HepG2 (cell line): ENCODE measurements around the gene TCEA3. TPM values are rescaled to one million over a fixed set of nuclear protein-coding genes. Genes with fewer than 3 reads are reported as not detected.

Experiments
- ATAC-seq: fragments of 200-7000 bp; cut with Tn5 transposase; 3 replicates; pipeline ENCODE4 v1.9.1; 2020; ENCODE audit warnings: mild to moderate bottlenecking, moderate library complexity
- BruUV-seq: library from RNA; stranded (reverse); fragments of 400-500 nt; replicated peaks from 2 replicates; lab custom pipeline; 2021; lab: Mats Ljungman, UMichigan
- CTCF ChIA-PET: fragments of 300-600 bp; formaldehyde crosslinking; extraction: SDS; loops from one replicate; lab custom pipeline; 2021; ENCODE audit warnings: low total read pairs, inconsistent platforms, low intra/inter-chr PET ratio; lab: Yijun Ruan, JAX
- POLR2A ChIA-PET: fragments of 350-600 bp; sonication (Branson Sonifier 250); formaldehyde crosslinking; loops from one replicate; lab custom pipeline; 2020; ENCODE audit warnings: antibody characterized with exemption, inconsistent platforms; lab: Yijun Ruan, JAX
- DNase-seq: peaks from one replicate; pipeline ENCODE4 v3.0.0-alpha.2; 2015; ENCODE audit warnings: low spot score
- FAIRE-seq: peaks from 3 replicates; lab custom pipeline; 2011; peaks lifted over from hg19 to GRCh38; lab: Jason Lieb, UNC
- H2AFZ ChIP-seq: one replicate; pipeline ENCODE4 v1.6.1; 2011; ENCODE audit warnings: low read length, inconsistent platforms
- H3K27ac ChIP-seq: fragments of 300-600 bp; 3 replicates; pipeline ENCODE4 v1.8.0; 2011; ENCODE audit warnings: mixed run types, mild to moderate bottlenecking, mixed read lengths, low read length, inconsistent platforms; ENCODE audit not compliant: insufficient read depth; ENCODE audit errors: extremely low read length
- H3K27me3 ChIP-seq, 2 experiments: fragments of 200-600 bp in 1 of 2; 2 replicates in 1 of 2; 3 replicates in 1 of 2; pipeline versions ENCODE4 v1.6.0 to v1.8.0; 2011; ENCODE audit warnings: low read length in 2 of 2, mild to moderate bottlenecking in 2 of 2, moderate library complexity in 2 of 2, inconsistent platforms in 1 of 2; ENCODE audit not compliant: insufficient read depth in 2 of 2, control insufficient read depth in 1 of 2
- H3K36me3 ChIP-seq, 2 experiments: fragments of 200-600 bp in 1 of 2; replicated peaks in 1 of 2; 2 replicates in 1 of 2; 3 replicates in 1 of 2; pipeline versions ENCODE4 v1.5.1 to v1.8.0; 2011; ENCODE audit warnings: low read length in 2 of 2, inconsistent platforms in 1 of 2; ENCODE audit not compliant: insufficient read depth in 2 of 2, control insufficient read depth in 1 of 2
- H3K4me1 ChIP-seq: 2 replicates; pipeline ENCODE4 v1.5.1; 2012; ENCODE audit warnings: low read length, inconsistent platforms; ENCODE audit not compliant: insufficient read depth
- H3K4me2 ChIP-seq: 2 replicates; pipeline ENCODE4 v1.6.0; 2011; ENCODE audit warnings: low read depth, low read length, inconsistent platforms
- H3K4me3 ChIP-seq, 3 experiments: fragments of 200-600 bp in 1 of 3; sonication (generic), shearing (Covaris generic) in 1 of 3; replicated peaks in 1 of 3; 2 replicates each; pipeline ENCODE4 v1.5.1; 2011 to 2016; ENCODE audit warnings: low read length in 3 of 3, inconsistent platforms in 2 of 3, low read depth in 2 of 3, mild to moderate bottlenecking in 2 of 3, control low read depth in 1 of 3, mixed read lengths in 1 of 3; ENCODE audit not compliant: insufficient read depth in 1 of 3
- H3K79me2 ChIP-seq: one replicate; pipeline ENCODE4 v1.6.1; 2011; ENCODE audit warnings: low read length, inconsistent platforms; ENCODE audit not compliant: insufficient read depth
- H3K9ac ChIP-seq: 2 replicates; pipeline ENCODE4 v1.6.0; 2011; ENCODE audit warnings: mild to moderate bottlenecking, low read depth, low read length, inconsistent platforms; ENCODE audit not compliant: insufficient read depth
- H3K9me3 ChIP-seq: 2 replicates; pipeline ENCODE4 v1.5.1; 2012; ENCODE audit warnings: mild to moderate bottlenecking, low read length
- H4K20me1 ChIP-seq: 2 replicates; pipeline ENCODE4 v1.6.0; 2011; ENCODE audit warnings: inconsistent platforms, mild to moderate bottlenecking, low read length, moderate library complexity; ENCODE audit not compliant: insufficient read depth
- CENPX ChIP-seq: sonication (generic); formaldehyde crosslinking; IDR thresholded peaks from 2 replicates; pipeline ENCODE4 v1.9.0; 2021; ENCODE audit warnings: mild to moderate bottlenecking, missing genetic modification reagents, moderate library complexity
- KDM1A ChIP-seq: IDR thresholded peaks from 2 replicates; pipeline ENCODE4 v1.6.1; 2016; ENCODE audit warnings: missing compliant biosample characterization
- NR3C1 ChIP-seq: sonication (generic); formaldehyde crosslinking; IDR thresholded peaks from 2 replicates; pipeline ENCODE4 v1.4.0; 2020; ENCODE audit warnings: missing genetic modification reagents
- TBX2 ChIP-seq: sonication (generic); formaldehyde crosslinking; IDR thresholded peaks from 2 replicates; pipeline ENCODE4 v1.5.0; 2020; ENCODE audit warnings: missing genetic modification reagents, mild to moderate bottlenecking, borderline replicate concordance
- ZNF788 ChIP-seq: sonication (generic); formaldehyde crosslinking; IDR thresholded peaks from 2 replicates; pipeline ENCODE4 v1.5.0; 2020; ENCODE audit warnings: mild to moderate bottlenecking, missing genetic modification reagents, borderline replicate concordance
- ZNF879 ChIP-seq: sonication (generic); formaldehyde crosslinking; IDR thresholded peaks from 2 replicates; pipeline ENCODE4 v1.8.1; 2023; ENCODE audit warnings: missing genetic modification reagents
- WGBS: methylation state at CpG from one replicate; pipeline ENCODE4 v1.1.6; 2017; ENCODE audit warnings: low lambda C conversion rate; 5-methylcytosine and 5-hydroxymethylcytosine counted together
- in situ Hi-C: cut with HindIII; loops from 2 replicates; pipeline ENCODE4 v1.10.0; 2017; ENCODE audit warnings: low pct_unique_long_range_greater_than_20kb; ENCODE audit not compliant: extremely low pct_ligation_motif_present
- intact Hi-C: fragments of 100-400 bp; cut with micrococcal nuclease; formaldehyde crosslinking; loops from one replicate; pipeline ENCODE4 v1.10.0; 2022; ENCODE audit not compliant: unreplicated experiment
- polyA plus RNA-seq, 8 experiments: library from polyadenylated mRNA; depleted of rRNA in 3 of 8; stranded (reverse) in 7 of 8; unstranded in 1 of 8; fragments of >200 nt; fragmentation: Illumina TruSeq in 4 of 8; extraction: Trizol in 4 of 8; gene quantifications; 2 replicates each; pipeline versions ENCODE4 v1.2.1 to v1.2.3, GENCODE V29; 2011 to 2016; ENCODE audit warnings: low read depth in 4 of 8, missing spikeins in 1 of 8, mixed read lengths in 1 of 8; ENCODE audit not compliant: insufficient read depth in 1 of 8
- total RNA-seq, 5 experiments: library from RNA; depleted of rRNA; stranded (reverse); fragments of >200 nt; fragmentation: Illumina TruSeq; extraction: Trizol; gene quantifications; 2 replicates each; pipeline ENCODE4 v1.2.3, GENCODE V29; 2016; ENCODE audit warnings: low read depth in 1 of 5
- TF ChIP-seq, protein P1 (sequence below): sonication (generic); formaldehyde crosslinking; IDR thresholded peaks from 2 replicates; pipeline ENCODE4 v1.4.0; 2020; ENCODE audit warnings: missing genetic modification reagents
- TF ChIP-seq, protein P2 (sequence below): sonication (generic); formaldehyde crosslinking; IDR thresholded peaks from 2 replicates; pipeline ENCODE4 v1.4.0; 2020; ENCODE audit warnings: missing genetic modification reagents, mild to moderate bottlenecking, borderline replicate concordance

Gene TCEA3
- total and polyA plus RNA-seq, 2 of the 13 experiments (the other 11 are each of a cell fraction or from before 2014, with no cell fraction given) = 55.5 to 84.6 TPM

DNA sequence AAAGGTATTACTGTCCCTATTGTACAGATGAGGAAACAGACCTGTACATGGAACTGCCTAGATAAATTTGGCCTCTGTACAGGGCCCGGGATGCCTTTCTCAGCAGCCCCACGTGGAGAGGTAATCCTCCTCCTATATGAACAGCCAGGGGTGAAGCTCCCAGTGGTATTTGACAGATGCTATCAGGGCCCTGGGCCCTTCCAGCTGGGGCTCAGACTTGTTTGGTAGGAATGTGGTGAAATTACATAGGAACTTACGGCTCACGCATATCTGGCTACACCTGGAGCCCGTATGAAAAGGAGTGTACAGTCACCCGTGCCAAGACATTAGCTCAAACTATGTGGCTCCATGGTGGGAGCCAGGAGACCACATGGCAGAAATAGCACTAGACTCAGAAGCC, 24.8 kb upstream of the TCEA3 start:
- Histone ChIP-seq H4K20me1 (no peaks in the 10 kb centered on the region), H3K4me1 (peaks cover 17% of the 10 kb centered on the region), H3K4me3 (no peak overlapping the region), H2AFZ (no peak overlapping the region), H3K9ac (no peak overlapping the region)
- intact Hi-C loops (no loop called here), in situ Hi-C loops (no loop called here)
- CTCF ChIA-PET = no interaction called here
- POLR2A ChIA-PET = interaction anchor here (1.4 kb wide), 1 partner anchor 24 kb away, joined by 3 read pairs; the partner anchor contains the start of gene TCEA3
- no peak for DNase-seq
- TF ChIP-seq TBX2 (CRISPR knock-in tag) (no peak), KDM1A (CRISPR knock-in tag) (no peak), CENPX (CRISPR knock-in tag) (no peak), ZNF788 (CRISPR knock-in tag) (no peak), NR3C1 (no peak), ZNF879 (CRISPR knock-in tag) (no peak)
- TF ChIP-seq, protein P1, sequence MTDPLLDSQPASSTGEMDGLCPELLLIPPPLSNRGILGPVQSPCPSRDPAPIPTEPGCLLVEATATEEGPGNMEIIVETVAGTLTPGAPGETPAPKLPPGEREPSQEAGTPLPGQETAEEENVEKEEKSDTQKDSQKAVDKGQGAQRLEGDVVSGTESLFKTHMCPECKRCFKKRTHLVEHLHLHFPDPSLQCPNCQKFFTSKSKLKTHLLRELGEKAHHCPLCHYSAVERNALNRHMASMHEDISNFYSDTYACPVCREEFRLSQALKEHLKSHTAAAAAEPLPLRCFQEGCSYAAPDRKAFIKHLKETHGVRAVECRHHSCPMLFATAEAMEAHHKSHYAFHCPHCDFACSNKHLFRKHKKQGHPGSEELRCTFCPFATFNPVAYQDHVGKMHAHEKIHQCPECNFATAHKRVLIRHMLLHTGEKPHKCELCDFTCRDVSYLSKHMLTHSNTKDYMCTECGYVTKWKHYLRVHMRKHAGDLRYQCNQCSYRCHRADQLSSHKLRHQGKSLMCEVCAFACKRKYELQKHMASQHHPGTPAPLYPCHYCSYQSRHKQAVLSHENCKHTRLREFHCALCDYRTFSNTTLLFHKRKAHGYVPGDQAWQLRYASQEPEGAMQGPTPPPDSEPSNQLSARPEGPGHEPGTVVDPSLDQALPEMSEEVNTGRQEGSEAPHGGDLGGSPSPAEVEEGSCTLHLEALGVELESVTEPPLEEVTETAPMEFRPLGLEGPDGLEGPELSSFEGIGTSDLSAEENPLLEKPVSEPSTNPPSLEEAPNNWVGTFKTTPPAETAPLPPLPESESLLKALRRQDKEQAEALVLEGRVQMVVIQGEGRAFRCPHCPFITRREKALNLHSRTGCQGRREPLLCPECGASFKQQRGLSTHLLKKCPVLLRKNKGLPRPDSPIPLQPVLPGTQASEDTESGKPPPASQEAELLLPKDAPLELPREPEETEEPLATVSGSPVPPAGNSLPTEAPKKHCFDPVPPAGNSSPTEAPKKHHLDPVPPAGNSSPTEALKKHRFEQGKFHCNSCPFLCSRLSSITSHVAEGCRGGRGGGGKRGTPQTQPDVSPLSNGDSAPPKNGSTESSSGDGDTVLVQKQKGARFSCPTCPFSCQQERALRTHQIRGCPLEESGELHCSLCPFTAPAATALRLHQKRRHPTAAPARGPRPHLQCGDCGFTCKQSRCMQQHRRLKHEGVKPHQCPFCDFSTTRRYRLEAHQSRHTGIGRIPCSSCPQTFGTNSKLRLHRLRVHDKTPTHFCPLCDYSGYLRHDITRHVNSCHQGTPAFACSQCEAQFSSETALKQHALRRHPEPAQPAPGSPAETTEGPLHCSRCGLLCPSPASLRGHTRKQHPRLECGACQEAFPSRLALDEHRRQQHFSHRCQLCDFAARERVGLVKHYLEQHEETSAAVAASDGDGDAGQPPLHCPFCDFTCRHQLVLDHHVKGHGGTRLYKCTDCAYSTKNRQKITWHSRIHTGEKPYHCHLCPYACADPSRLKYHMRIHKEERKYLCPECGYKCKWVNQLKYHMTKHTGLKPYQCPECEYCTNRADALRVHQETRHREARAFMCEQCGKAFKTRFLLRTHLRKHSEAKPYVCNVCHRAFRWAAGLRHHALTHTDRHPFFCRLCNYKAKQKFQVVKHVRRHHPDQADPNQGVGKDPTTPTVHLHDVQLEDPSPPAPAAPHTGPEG (CRISPR knock-in tag) = no peak
- TF ChIP-seq, protein P2, sequence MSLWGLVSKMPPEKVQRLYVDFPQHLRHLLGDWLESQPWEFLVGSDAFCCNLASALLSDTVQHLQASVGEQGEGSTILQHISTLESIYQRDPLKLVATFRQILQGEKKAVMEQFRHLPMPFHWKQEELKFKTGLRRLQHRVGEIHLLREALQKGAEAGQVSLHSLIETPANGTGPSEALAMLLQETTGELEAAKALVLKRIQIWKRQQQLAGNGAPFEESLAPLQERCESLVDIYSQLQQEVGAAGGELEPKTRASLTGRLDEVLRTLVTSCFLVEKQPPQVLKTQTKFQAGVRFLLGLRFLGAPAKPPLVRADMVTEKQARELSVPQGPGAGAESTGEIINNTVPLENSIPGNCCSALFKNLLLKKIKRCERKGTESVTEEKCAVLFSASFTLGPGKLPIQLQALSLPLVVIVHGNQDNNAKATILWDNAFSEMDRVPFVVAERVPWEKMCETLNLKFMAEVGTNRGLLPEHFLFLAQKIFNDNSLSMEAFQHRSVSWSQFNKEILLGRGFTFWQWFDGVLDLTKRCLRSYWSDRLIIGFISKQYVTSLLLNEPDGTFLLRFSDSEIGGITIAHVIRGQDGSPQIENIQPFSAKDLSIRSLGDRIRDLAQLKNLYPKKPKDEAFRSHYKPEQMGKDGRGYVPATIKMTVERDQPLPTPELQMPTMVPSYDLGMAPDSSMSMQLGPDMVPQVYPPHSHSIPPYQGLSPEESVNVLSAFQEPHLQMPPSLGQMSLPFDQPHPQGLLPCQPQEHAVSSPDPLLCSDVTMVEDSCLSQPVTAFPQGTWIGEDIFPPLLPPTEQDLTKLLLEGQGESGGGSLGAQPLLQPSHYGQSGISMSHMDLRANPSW (CRISPR knock-in tag) = no peak
- TF ChIP-seq, all 625 proteins: peak for 0
- FAIRE-seq = no peak
- no peak for ATAC-seq
- Histone ChIP-seq H3K79me2 (no peaks in the 10 kb centered on the region), H3K36me3 (peaks cover 9 to 42% of the 10 kb centered on the region in 2 experiments; a peak in 4 of 5 replicates), H3K4me2 (no peak overlapping the region), H3K27ac (no peak overlapping the region), H3K9me3 (no peaks in the 10 kb centered on the region), H3K27me3 (no peaks in the 10 kb centered on the region)
- BruUV-seq = no TSS peak
- 81% methylated on average over 4 of the region's 6 CpGs for WGBS
